SK-N-SH (cell line): ENCODE results near the gene PLA2G2F. TPM values are rescaled to one million over a fixed set of nuclear protein-coding genes. Genes with fewer than 3 reads are reported as not detected.

Experiments
- CTCF ChIA-PET: fragments of 300-600, 350-600 bp; formaldehyde crosslinking; extraction: SDS; loops from one replicate; lab custom pipeline; 2021; lab: Yijun Ruan, JAX
- POLR2A ChIA-PET: fragments of 350-600 bp; sonication (Branson Sonifier 250); formaldehyde crosslinking; extraction: SDS; loops from one replicate; lab custom pipeline; 2020; ENCODE audit warnings: antibody characterized with exemption, inconsistent platforms; lab: Yijun Ruan, JAX
- DNase-seq: peaks from one replicate; pipeline ENCODE4 v3.0.0; 2012
- H2AFZ ChIP-seq: fragments of 200-600 bp; sonication (generic); 2 replicates; pipeline ENCODE4 v1.8.1; 2016; ENCODE audit warnings: antibody characterized with exemption, mild to moderate bottlenecking, low read depth
- H3F3A ChIP-seq: fragments of 200-600 bp; sonication (generic); replicated peaks from 2 replicates; pipeline ENCODE3; 2016; ENCODE audit warnings: antibody characterized with exemption, mild to moderate bottlenecking; ENCODE audit not compliant: insufficient read depth
- H3K27ac ChIP-seq, 2 experiments: fragments of 200-500 bp in 1 of 2; fragments of 200-600 bp in 1 of 2; sonication (Bioruptor generic) in 1 of 2; sonication (generic), shearing (Covaris generic) in 1 of 2; 2 replicates each; pipeline versions ENCODE4 v1.5.1 to v1.6.1; 2014 to 2016; ENCODE audit warnings: low read depth in 2 of 2, inconsistent platforms in 1 of 2, low read length in 1 of 2, mild to moderate bottlenecking in 1 of 2, mixed read lengths in 1 of 2
- H3K27me3 ChIP-seq: fragments of 200-600 bp; sonication (generic), shearing (Covaris generic); 2 replicates; pipeline ENCODE4 v1.6.1; 2016; ENCODE audit warnings: mixed run types; ENCODE audit not compliant: insufficient read depth
- H3K36me3 ChIP-seq, 2 experiments: fragments of 200-500 bp in 1 of 2; fragments of 200-600 bp in 1 of 2; sonication (Bioruptor generic) in 1 of 2; sonication (generic) in 1 of 2; replicated peaks in 1 of 2; 2 replicates each; pipeline versions ENCODE3 to v1.5.1; 2014 to 2016; ENCODE audit warnings: low read length in 1 of 2, mild to moderate bottlenecking in 1 of 2; ENCODE audit not compliant: insufficient read depth in 2 of 2, control insufficient read depth in 1 of 2
- H3K4me1 ChIP-seq, 2 experiments: fragments of 200-500 bp in 1 of 2; fragments of 200-600 bp in 1 of 2; sonication (Bioruptor generic) in 1 of 2; sonication (generic), shearing (Covaris generic) in 1 of 2; 2 replicates each; pipeline versions ENCODE4 v1.5.1 to v1.6.1; 2014 to 2016; ENCODE audit warnings: low read depth in 1 of 2, low read length in 1 of 2, mixed run types in 1 of 2; ENCODE audit not compliant: insufficient read depth in 2 of 2, control insufficient read depth in 1 of 2
- H3K4me2 ChIP-seq: fragments of 200-600 bp; sonication (generic), shearing (Covaris generic); 2 replicates; pipeline ENCODE4 v1.6.1; 2017; ENCODE audit warnings: mixed run types
- H3K4me3 ChIP-seq, 2 experiments: fragments of 200-500 bp in 1 of 2; fragments of 200-600 bp in 1 of 2; sonication (Bioruptor generic) in 1 of 2; sonication (generic), shearing (Covaris generic) in 1 of 2; 2 replicates each; pipeline versions ENCODE4 v1.5.1 to v1.8.1; 2014 to 2016; ENCODE audit warnings: low read depth in 2 of 2, inconsistent platforms in 1 of 2, low read length in 1 of 2, mild to moderate bottlenecking in 1 of 2, mixed read lengths in 1 of 2, moderate library complexity in 1 of 2
- H3K79me2 ChIP-seq: fragments of 200-600 bp; sonication (generic); 2 replicates; pipeline ENCODE4 v1.8.1; 2017; ENCODE audit warnings: mild to moderate bottlenecking; ENCODE audit not compliant: insufficient read depth
- H3K9ac ChIP-seq: fragments of 200-600 bp; sonication (generic); 2 replicates; pipeline ENCODE4 v1.6.1; 2017; ENCODE audit warnings: mixed run types
- H3K9me2 ChIP-seq: fragments of 200-600 bp; sonication (generic); 2 replicates; pipeline ENCODE4 v1.6.1; 2017; ENCODE audit warnings: mixed run types
- H3K9me3 ChIP-seq: fragments of 200-600 bp; sonication (generic); 2 replicates; pipeline ENCODE4 v1.6.1; 2017; ENCODE audit warnings: mixed run types, mild to moderate bottlenecking, moderate library complexity
- H4K20me1 ChIP-seq: fragments of 200-600 bp; sonication (generic); 2 replicates; pipeline ENCODE4 v1.6.1; 2017; ENCODE audit warnings: mild to moderate bottlenecking, mixed run types; ENCODE audit not compliant: insufficient read depth
- CHD2 ChIP-seq: fragments of 150-350 bp; IDR thresholded peaks from 2 replicates; pipeline ENCODE4 v1.6.1; 2018; ENCODE audit warnings: low read length; ENCODE audit not compliant: partially characterized antibody
- EZH2phosphoT487 ChIP-seq: fragments of 200-600 bp; sonication (generic); IDR thresholded peaks from 2 replicates; pipeline ENCODE4 v1.6.1; 2017; ENCODE audit warnings: low read depth, mixed run types, mild to moderate bottlenecking, antibody characterized with exemption, moderate library complexity, borderline replicate concordance
- FOXJ3 ChIP-seq: sonication (generic); formaldehyde crosslinking; IDR thresholded peaks from 2 replicates; pipeline ENCODE4 v1.5.1; 2020; ENCODE audit warnings: mild to moderate bottlenecking, missing genetic modification reagents
- FOXM1 ChIP-seq: IDR thresholded peaks from 2 replicates; pipeline ENCODE4 v1.4.0; 2012; ENCODE audit warnings: low read depth, mild to moderate bottlenecking
- GATA2 ChIP-seq: sonication (generic); formaldehyde crosslinking; IDR thresholded peaks from 2 replicates; pipeline ENCODE4 v1.5.0; 2020; ENCODE audit warnings: mild to moderate bottlenecking, missing genetic modification reagents
- MEF2A ChIP-seq: IDR thresholded peaks from 2 replicates; pipeline ENCODE4 v1.4.0; 2012; ENCODE audit warnings: low read depth, borderline replicate concordance
- NFIC ChIP-seq: IDR thresholded peaks from 2 replicates; pipeline ENCODE4 v1.4.0; 2012; ENCODE audit warnings: borderline replicate concordance
- POLR2AphosphoS5 ChIP-seq: IDR thresholded peaks from 2 replicates; pipeline ENCODE4 v1.6.1; 2012; ENCODE audit warnings: low read depth, low read length
- RAD21 ChIP-seq: IDR thresholded peaks from 2 replicates; pipeline ENCODE4 v1.6.1; 2012; ENCODE audit warnings: mild to moderate bottlenecking, low read length
- RCOR1 ChIP-seq: fragments of 150-350 bp; IDR thresholded peaks from 2 replicates; pipeline ENCODE4 v1.6.1; 2017; ENCODE audit warnings: antibody characterized with exemption, low read length
- REST ChIP-seq: IDR thresholded peaks from 2 replicates; pipeline ENCODE4 v1.6.1; 2012; ENCODE audit warnings: mild to moderate bottlenecking, low read depth, low read length, moderate library complexity
- RFX5 ChIP-seq: IDR thresholded peaks from 2 replicates; pipeline ENCODE4 v1.6.1; 2012; ENCODE audit warnings: mild to moderate bottlenecking, improper control_type of control experiment, low read length
- RXRA ChIP-seq: IDR thresholded peaks from 2 replicates; pipeline ENCODE4 v1.4.0; 2012; ENCODE audit warnings: low read depth, mild to moderate bottlenecking, borderline replicate concordance
- SMC3 ChIP-seq: IDR thresholded peaks from 2 replicates; pipeline ENCODE4 v1.6.1; 2012; ENCODE audit warnings: low read depth, low read length, improper control_type of control experiment
- TAF1 ChIP-seq: IDR thresholded peaks from 2 replicates; pipeline ENCODE4 v1.6.1; 2012; ENCODE audit warnings: low read depth, mild to moderate bottlenecking, low read length, moderate library complexity, borderline replicate concordance
- TEAD4 ChIP-seq: IDR thresholded peaks from 2 replicates; pipeline ENCODE4 v1.4.0; 2012; ENCODE audit warnings: mild to moderate bottlenecking, borderline replicate concordance; ENCODE audit not compliant: insufficient read depth
- YY1 ChIP-seq: IDR thresholded peaks from 2 replicates; pipeline ENCODE4 v1.4.0; 2012; ENCODE audit warnings: low read depth, mild to moderate bottlenecking
- WGBS: methylation state at CpG from one replicate; pipeline ENCODE4 v1.1.6; 2017; ENCODE audit warnings: low lambda C conversion rate; 5-methylcytosine and 5-hydroxymethylcytosine counted together
- polyA plus RNA-seq, 3 experiments: library from polyadenylated mRNA; depleted of rRNA; stranded (reverse); fragments of >200 nt; gene quantifications; 2 replicates each; pipeline ENCODE4 v1.2.3, GENCODE V29; 2012
- TF ChIP-seq, protein P1 (sequence below): IDR thresholded peaks from 2 replicates; pipeline ENCODE4 v1.4.0; 2012; ENCODE audit warnings: low read depth, borderline replicate concordance
- TF ChIP-seq, protein P2 (sequence below): IDR thresholded peaks from 2 replicates; pipeline ENCODE4 v1.4.0; 2012; ENCODE audit warnings: low read depth, borderline replicate concordance

PLA2G2F gene
- polyA plus RNA-seq, 1 of the 3 experiments (the other 2 are of a cell fraction): not detected

GRCh38 chr1:20198918-20199317 lies 59.8 kb downstream of the PLA2G2F start:
- POLR2A ChIA-PET: no interaction called here
- H2AFZ ChIP-seq: no peak overlapping the region
- H3K9me3 ChIP-seq: no peaks in the 10 kb centered on the region

DNA sequence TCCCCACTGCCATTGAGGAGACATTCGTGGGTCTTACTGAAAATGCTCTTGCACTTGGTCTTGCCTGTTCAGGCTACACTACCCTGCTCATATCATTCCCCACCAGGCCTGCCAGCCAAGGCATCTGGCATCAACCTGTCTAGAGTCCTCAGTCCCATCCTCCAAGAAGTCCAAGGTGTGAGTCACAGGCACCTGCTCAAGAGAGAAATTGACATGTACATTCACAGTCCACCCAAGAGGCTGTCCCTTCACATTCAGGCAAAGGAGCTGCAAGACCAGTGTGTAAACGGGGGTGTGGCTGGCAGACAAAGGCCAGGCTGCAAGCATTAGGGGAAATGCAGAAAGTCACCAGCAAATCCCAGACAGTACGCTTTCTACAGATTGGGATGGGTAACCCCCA lies 60.3 kb downstream of the PLA2G2F start:
- ChIA-PET CTCF (interaction anchor here (2.2 kb wide), 1 partner anchor 14 kb away, joined by 10 read pairs; no protein-coding TSS in a partner anchor), POLR2A (no interaction called here)
- H3K4me2 ChIP-seq: no peak overlapping the region
- no peaks in the 10 kb centered on the region for H3K9me2 ChIP-seq
- H3K27me3 ChIP-seq: peaks cover 21% of the 10 kb centered on the region; the same call in 1 of the 2 replicates
- H2AFZ ChIP-seq: no peak overlapping the region
- no peaks in the 10 kb centered on the region for H3K36me3 ChIP-seq
- no peaks in the 10 kb centered on the region for H4K20me1 ChIP-seq
- no peaks in the 10 kb centered on the region for H3K9me3 ChIP-seq
- H3K4me1 ChIP-seq: no peaks in the 10 kb centered on the region
- no peak for DNase-seq
- H3K9ac ChIP-seq: no peak overlapping the region
- no peak overlapping the region for H3K4me3 ChIP-seq
- no peaks in the 10 kb centered on the region for H3F3A ChIP-seq
- no peak for TF ChIP-seq FOXM1
- no peak for TF ChIP-seq NFIC
- TF ChIP-seq CHD2: no peak
- TF ChIP-seq, protein P1, sequence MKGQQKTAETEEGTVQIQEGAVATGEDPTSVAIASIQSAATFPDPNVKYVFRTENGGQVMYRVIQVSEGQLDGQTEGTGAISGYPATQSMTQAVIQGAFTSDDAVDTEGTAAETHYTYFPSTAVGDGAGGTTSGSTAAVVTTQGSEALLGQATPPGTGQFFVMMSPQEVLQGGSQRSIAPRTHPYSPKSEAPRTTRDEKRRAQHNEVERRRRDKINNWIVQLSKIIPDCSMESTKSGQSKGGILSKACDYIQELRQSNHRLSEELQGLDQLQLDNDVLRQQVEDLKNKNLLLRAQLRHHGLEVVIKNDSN: no peak
- TF ChIP-seq, protein P2, sequence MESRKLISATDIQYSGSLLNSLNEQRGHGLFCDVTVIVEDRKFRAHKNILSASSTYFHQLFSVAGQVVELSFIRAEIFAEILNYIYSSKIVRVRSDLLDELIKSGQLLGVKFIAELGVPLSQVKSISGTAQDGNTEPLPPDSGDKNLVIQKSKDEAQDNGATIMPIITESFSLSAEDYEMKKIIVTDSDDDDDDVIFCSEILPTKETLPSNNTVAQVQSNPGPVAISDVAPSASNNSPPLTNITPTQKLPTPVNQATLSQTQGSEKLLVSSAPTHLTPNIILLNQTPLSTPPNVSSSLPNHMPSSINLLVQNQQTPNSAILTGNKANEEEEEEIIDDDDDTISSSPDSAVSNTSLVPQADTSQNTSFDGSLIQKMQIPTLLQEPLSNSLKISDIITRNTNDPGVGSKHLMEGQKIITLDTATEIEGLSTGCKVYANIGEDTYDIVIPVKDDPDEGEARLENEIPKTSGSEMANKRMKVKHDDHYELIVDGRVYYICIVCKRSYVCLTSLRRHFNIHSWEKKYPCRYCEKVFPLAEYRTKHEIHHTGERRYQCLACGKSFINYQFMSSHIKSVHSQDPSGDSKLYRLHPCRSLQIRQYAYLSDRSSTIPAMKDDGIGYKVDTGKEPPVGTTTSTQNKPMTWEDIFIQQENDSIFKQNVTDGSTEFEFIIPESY: no peak
- no peak for TF ChIP-seq FOXJ3 (CRISPR knock-in tag)
- no peak for TF ChIP-seq SMC3
- TF ChIP-seq TAF1: no peak
- no peak for TF ChIP-seq YY1
- TF ChIP-seq TEAD4: no peak
- no peak for TF ChIP-seq RFX5
- no peak for TF ChIP-seq REST
- TF ChIP-seq GATA2 (CRISPR knock-in tag): no peak
- no peak for TF ChIP-seq RCOR1
- TF ChIP-seq RXRA: no peak
- no peak for TF ChIP-seq POLR2AphosphoS5
- TF ChIP-seq EZH2phosphoT487: no peak
- TF ChIP-seq MEF2A: no peak
- H3K27ac ChIP-seq: no peak overlapping the region
- 26% methylated on average over 3 of the region's 3 CpGs for WGBS
- H3K79me2 ChIP-seq: no peaks in the 10 kb centered on the region

More at GRCh38 chr1:20198918-20199317, 59.8 kb downstream of the PLA2G2F start:
- H3K27ac ChIP-seq: no peak overlapping the region
- no peaks in the 10 kb centered on the region for H3K79me2 ChIP-seq
- peaks cover 26% of the 10 kb centered on the region; the same call in 1 of the 2 replicates for H3K27me3 ChIP-seq
- TF ChIP-seq RAD21 (no peak), NFIC (no peak), FOXJ3 (CRISPR knock-in tag) (no peak)
- no peaks in the 10 kb centered on the region for H4K20me1 ChIP-seq
- H3K36me3 ChIP-seq: no peaks in the 10 kb centered on the region
- H3K9me2 ChIP-seq: no peaks in the 10 kb centered on the region
- no peak overlapping the region for H3K4me2 ChIP-seq
- no peak for DNase-seq
- no peak overlapping the region for H3K9ac ChIP-seq
- H3F3A ChIP-seq: no peaks in the 10 kb centered on the region
- no peaks in the 10 kb centered on the region; a peak in 1 of 4 replicates for H3K4me1 ChIP-seq
- CTCF ChIA-PET: interaction anchor here (2.2 kb wide), 1 partner anchor 14 kb away, joined by 10 read pairs; no protein-coding TSS in a partner anchor
- WGBS: 52% methylated on average over 7 of the region's 7 CpGs
- H3K4me3 ChIP-seq: no peak overlapping the region
